SH-SY5Y (cell line): Measurements from ENCODE around the gene CTBS.

Experiments used
- GATA2 ChIP-seq: IDR thresholded peaks from 2 replicates; pipeline ENCODE4 v1.6.1; 2011; ENCODE audit warnings: mild to moderate bottlenecking, low read depth, low read length
- GATA3 ChIP-seq: IDR thresholded peaks from 2 replicates; pipeline ENCODE4 v1.6.1; 2011; ENCODE audit warnings: low read depth, mild to moderate bottlenecking, low read length, moderate library complexity

DNA sequence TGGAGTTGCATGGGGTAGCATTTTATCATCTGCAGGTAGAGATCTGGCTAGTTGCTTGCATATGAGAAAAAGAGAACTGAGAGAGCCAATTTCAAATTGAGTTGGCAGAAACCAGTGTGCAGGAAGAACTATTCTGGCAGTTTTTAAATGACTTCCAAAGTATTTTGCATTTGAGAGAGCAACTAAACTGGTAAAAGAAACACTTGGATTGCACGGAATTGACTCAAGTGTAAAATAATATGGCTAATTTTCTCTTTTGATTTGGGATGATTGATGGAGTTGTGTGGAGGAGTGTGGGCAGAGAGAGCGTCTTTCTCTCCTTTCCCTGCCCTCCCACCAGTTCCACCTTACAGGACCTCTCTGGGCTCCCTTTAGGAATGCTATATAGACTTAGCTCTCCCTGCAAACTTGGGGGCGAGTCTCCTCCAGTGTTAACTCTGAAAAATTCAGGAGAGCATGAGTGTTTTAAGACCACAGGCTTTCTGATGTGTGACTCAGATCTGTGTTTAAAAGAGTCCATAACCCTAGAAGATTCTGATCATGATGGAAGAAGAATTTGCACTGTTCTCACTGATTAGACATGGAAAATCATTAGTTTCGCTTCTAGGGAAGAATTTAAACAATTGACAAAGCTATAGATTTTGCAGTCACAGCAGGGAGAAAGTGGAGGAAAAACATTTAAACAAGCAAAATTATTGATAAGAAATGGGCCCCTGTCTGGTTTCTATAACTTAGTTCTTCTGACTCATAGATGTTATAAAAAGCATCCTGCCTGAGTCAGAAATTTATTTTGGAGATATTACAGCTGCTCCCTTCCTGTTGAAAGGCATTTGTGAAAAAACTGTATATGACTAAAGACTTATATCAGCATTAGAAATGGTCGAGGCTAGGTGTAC lies 24.9 kb upstream of the CTBS start:
- TF ChIP-seq GATA2 (no peak), GATA3 (no peak)
